AG09309 (cell line): Measurements from ENCODE around the gene TTC27.

Experiments
- DNase-seq: peaks from one replicate; pipeline ENCODE4 v3.0.0-alpha.2; 2010; ENCODE audit warnings: low read depth
- H3K4me3 ChIP-seq: 2 replicates; pipeline ENCODE4 v1.5.1; 2011; ENCODE audit warnings: mild to moderate bottlenecking, low read depth, low read length, moderate library complexity; ENCODE audit not compliant: control insufficient read depth
- TF ChIP-seq, protein P1 (sequence below): IDR thresholded peaks from 2 replicates; pipeline ENCODE4 v1.5.1; 2011; ENCODE audit warnings: mild to moderate bottlenecking, low read depth, low read length, inconsistent platforms; ENCODE audit not compliant: insufficient read depth, control insufficient read depth; ENCODE audit errors: missing control alignments

The TTC27 gene

DNA sequence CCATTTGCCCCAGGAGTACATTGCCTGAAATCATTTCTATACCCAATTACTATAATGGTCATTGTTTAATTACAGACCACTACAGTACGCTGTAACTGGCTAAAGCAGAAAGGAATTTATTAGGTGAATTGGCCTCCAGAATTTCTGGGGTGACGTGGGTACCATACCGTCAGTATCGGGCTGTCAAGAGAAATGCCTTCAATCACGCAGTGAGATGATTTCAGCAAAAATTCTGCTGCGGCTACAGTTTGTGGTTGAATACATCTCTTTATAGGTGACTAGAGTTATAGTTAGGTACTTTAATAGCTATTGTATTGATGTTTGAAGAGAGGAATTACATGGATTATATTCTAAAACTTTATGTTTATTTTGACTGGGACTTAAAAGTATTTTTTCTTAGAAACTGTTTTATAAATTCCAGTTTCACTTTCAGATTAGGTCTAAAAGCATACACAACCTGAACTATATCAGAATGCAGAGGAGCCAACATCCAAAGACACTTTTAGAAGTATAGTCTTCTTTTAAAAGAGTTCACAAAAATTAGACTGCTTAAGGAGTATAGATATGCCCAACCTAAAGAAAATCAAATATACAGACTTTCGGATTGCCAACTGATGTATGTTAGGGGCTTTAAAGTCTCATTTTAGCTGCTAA is 128.4 kb downstream of the TTC27 start:
- H3K4me3 ChIP-seq = no peak overlapping the region

DNA sequence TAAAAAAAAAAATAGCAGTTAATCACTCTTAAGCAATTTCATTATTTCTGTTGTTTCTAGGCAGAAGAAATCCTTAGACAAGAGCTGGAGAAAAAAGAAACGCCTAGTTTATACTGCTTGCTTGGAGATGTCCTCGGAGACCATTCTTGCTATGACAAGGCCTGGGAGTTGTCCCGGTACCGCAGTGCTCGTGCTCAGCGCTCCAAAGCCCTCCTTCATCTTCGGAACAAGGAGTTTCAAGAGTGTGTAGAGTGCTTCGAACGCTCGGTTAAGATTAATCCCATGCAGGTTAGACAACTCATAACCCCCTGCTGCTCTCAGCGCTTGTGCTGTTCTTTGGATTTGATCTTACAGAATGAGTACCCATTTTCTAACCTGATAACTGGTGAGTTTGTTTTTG is 130.4 kb downstream of the TTC27 start:
- H3K4me3 ChIP-seq = no peak overlapping the region
- DNase-seq = no peak
- TF ChIP-seq, protein P1, sequence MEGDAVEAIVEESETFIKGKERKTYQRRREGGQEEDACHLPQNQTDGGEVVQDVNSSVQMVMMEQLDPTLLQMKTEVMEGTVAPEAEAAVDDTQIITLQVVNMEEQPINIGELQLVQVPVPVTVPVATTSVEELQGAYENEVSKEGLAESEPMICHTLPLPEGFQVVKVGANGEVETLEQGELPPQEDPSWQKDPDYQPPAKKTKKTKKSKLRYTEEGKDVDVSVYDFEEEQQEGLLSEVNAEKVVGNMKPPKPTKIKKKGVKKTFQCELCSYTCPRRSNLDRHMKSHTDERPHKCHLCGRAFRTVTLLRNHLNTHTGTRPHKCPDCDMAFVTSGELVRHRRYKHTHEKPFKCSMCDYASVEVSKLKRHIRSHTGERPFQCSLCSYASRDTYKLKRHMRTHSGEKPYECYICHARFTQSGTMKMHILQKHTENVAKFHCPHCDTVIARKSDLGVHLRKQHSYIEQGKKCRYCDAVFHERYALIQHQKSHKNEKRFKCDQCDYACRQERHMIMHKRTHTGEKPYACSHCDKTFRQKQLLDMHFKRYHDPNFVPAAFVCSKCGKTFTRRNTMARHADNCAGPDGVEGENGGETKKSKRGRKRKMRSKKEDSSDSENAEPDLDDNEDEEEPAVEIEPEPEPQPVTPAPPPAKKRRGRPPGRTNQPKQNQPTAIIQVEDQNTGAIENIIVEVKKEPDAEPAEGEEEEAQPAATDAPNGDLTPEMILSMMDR = no peak

More for the DNA sequence above, 128.4 kb downstream of the TTC27 start:
- DNase-seq = no peak
- TF ChIP-seq, protein P1 = no peak

DNA sequence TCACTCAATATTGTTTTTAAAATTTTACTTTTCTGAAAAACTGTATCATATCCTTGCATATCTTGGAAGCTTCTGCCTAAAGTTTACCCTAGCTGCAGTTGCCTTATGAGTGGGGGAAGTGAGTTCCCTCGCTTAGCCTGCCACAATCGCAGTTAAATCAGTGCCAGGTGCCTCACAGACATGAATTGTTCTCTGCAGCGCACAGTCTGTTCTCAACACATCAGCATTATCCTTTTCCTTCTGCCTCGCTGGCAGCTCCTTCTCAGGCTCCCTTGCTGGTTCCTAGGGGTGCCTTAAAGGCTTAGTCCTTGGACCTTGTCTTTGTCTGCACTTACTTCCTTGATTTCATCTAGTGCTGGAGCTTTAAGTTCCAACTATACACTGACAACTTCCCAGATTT is 132.8 kb downstream of the TTC27 start:
- TF ChIP-seq, protein P1 = no peak
- no peak overlapping the region for H3K4me3 ChIP-seq
- DNase-seq = no peak

- no peak overlapping the region for H3K4me3 ChIP-seq
- DNase-seq = no peak
- TF ChIP-seq, protein P1 = no peak
These were observed 140.7 kb downstream of the TTC27 start for GRCh38 chr2:32768387-32769174.

- no peak for DNase-seq
- H3K4me3 ChIP-seq = no peak overlapping the region
- TF ChIP-seq, protein P1 = no peak
These were observed 142.5 kb downstream of the TTC27 start for GRCh38 chr2:32770360-32770759.

DNA sequence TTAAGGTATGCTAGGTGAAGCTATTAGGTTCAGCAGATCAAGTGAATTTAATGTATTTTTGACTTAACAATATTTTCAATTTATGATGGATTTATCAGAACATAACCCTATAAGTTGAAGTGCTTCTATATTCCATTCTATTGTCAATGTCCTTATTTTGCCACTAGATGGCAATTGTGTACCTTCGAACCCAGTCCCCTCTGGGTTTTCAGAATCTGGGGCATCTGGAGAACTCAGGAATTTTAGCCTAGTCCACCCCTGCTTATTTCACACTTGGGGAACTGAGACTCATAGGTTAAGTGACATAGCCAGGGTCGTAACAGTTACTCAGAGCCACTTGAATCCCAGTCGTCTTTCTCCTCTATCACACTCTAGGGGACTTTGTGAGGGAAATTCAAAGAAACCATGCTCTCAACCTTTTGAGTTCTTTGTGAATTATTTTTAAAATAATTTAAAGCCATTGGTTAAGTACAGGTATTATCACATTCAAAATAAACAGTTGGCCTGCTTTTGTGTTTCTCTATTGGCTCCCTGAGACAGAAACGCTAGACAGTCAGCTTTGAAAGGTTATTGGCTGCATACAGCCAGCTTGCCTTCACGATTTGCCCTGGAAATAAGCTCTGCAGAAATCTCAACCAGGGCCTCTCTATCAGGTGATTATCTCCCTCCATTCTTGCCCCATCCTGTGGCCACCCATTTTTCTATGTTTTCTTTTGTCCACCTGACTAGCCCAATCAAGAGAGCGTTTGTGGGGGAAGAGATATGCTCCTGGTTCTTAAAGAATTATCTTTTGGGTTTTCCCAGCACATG is 145.0 kb downstream of the TTC27 start:
- H3K4me3 ChIP-seq = no peak overlapping the region
- DNase-seq = peak; percentile 29
- TF ChIP-seq, protein P1 = peak; percentile 68
